ENCODE data around the gene FHAD1. TPM values are rescaled to one million over a fixed set of nuclear protein-coding genes. Genes with fewer than 3 reads are reported as not detected.
A peak's percentile ranks its signal among the peaks of the same experiment; 100 is the strongest.

FHAD1 gene
- total and polyA plus RNA-seq, 2 of the 13 experiments (the other 11 are each of a cell fraction or from before 2014, with no cell fraction given): not detected

GRCh38 chr1:15442759-15443158 is 195.7 kb downstream of the FHAD1 start:
- Histone ChIP-seq H3K4me3 (replicated peaks in 1 of 3; ENCODE audit: insufficient read depth in 1 of 3, low read depth in 2 of 3, low read length in 3 of 3) (no peak overlapping the region), H3K27me3 (ENCODE audit: control insufficient read depth in 1 of 2, insufficient read depth in 2 of 2, low read length in 2 of 2) (peaks cover 0 to 11% of the 10 kb centered on the region in 2 experiments; a peak in 3 of 5 replicates), H3K27ac (ENCODE audit: extremely low read length, insufficient read depth, low read length) (no peak overlapping the region), H2AFZ (ENCODE audit: low read length) (no peak overlapping the region), H3K9me3 (ENCODE audit: low read length) (no peaks in the 10 kb centered on the region), H3K9ac (ENCODE audit: insufficient read depth, low read depth, low read length) (no peak overlapping the region), H4K20me1 (ENCODE audit: insufficient read depth, low read length) (0 out of 2 replicates have a peak, but pooled peaks cover 3% of the 10 kb centered on the region), H3K4me2 (ENCODE audit: low read depth, low read length) (no peak overlapping the region), H3K4me1 (ENCODE audit: insufficient read depth, low read length) (peaks cover 15% of the 10 kb centered on the region), H3K36me3 (replicated peaks in 1 of 2; ENCODE audit: control insufficient read depth in 1 of 2, insufficient read depth in 2 of 2, low read length in 2 of 2) (no peaks in the 10 kb centered on the region), H3K79me2 (ENCODE audit: insufficient read depth, low read length) (no peaks in the 10 kb centered on the region)
- TF ChIP-seq SMC3 (IDR thresholded peaks at IDR 0.05; ENCODE audit: low read length) (no peak), PATZ1 (CRISPR knock-in tag; IDR thresholded peaks at IDR 0.05) (no peak), ZNF768 (CRISPR knock-in tag; IDR thresholded peaks at IDR 0.05) (peak; percentile 73; the same call in 1 of the 2 replicates), ZNF18 (CRISPR knock-in tag; IDR thresholded peaks at IDR 0.05; ENCODE audit: insufficient replicate concordance) (no peak), ZNF784 (CRISPR knock-in tag; IDR thresholded peaks at IDR 0.05; ENCODE audit: borderline replicate concordance) (no peak), HOXA7 (CRISPR knock-in tag; IDR thresholded peaks at IDR 0.05) (no peak)
- in situ Hi-C loops (cut with HindIII; ENCODE audit: extremely low pct_ligation_motif_present, low pct_unique_long_range_greater_than_20kb) (no loop called here), intact Hi-C loops (cut with micrococcal nuclease; ENCODE audit: unreplicated experiment) (no loop called here)
- 26% methylated on average over 5 of the region's 5 CpGs for WGBS (ENCODE audit: low lambda C conversion rate)
- ChIA-PET POLR2A (no interaction called here), CTCF (ENCODE audit: low intra/inter-chr PET ratio, low total read pairs) (no interaction called here)
- ATAC-seq (no peak), FAIRE-seq (no peak), DNase-seq (ENCODE audit: low spot score) (no peak)
- BruUV-seq (replicated peaks): no TSS peak

Measured in HepG2 (cell line).